H7 (cell line): ENCODE results near the gene MOB2. TPM values are rescaled to one million over a fixed set of nuclear protein-coding genes. Genes with fewer than 3 reads are reported as not detected.

ENCODE experiments used
- DNase-seq: peaks from one replicate; pipeline ENCODE4 v3.0.0; 2012
- H3K27me3 ChIP-seq: 2 replicates; pipeline ENCODE4 v1.6.0; 2011; ENCODE audit warnings: mild to moderate bottlenecking, low read length; ENCODE audit not compliant: control insufficient read depth, insufficient read depth
- H3K36me3 ChIP-seq: replicated peaks from 2 replicates; pipeline ENCODE4 v1.5.1; 2011; ENCODE audit warnings: low read length; ENCODE audit not compliant: control insufficient read depth, insufficient read depth
- H3K4me3 ChIP-seq: 2 replicates; pipeline ENCODE4 v1.5.1; 2011; ENCODE audit warnings: low read depth, mild to moderate bottlenecking, control low read depth, low read length, moderate library complexity; ENCODE audit not compliant: insufficient read depth
- total RNA-seq: library from RNA; depleted of rRNA; stranded (reverse); fragments of >200 nt; shearing (Covaris generic); gene quantifications from 2 replicates; pipeline ENCODE4 v1.2.3, GENCODE V29; 2014

Gene MOB2
- total RNA-seq, 1 experiment from 2014 or later = 20.2 TPM

- no peak for DNase-seq
- H3K36me3 ChIP-seq = no peaks in the 10 kb centered on the region; the same call in 1 of the 2 replicates
- no peaks in the 10 kb centered on the region for H3K27me3 ChIP-seq
- no peak overlapping the region for H3K4me3 ChIP-seq
Observed at GRCh38 chr11:1469287-1469910, 17.2 kb downstream of the MOB2 start.

GRCh38 chr11:1468473-1469066 lies 18.0 kb downstream of the MOB2 start:
- Histone ChIP-seq H3K4me3 (no peak overlapping the region), H3K27me3 (no peaks in the 10 kb centered on the region), H3K36me3 (no peaks in the 10 kb centered on the region; the same call in 1 of the 2 replicates)
- DNase-seq = no peak

GRCh38 chr11:1468002-1468401 lies 18.6 kb downstream of the MOB2 start:
- no peaks in the 10 kb centered on the region for H3K27me3 ChIP-seq
- no peak for DNase-seq
- no peaks in the 10 kb centered on the region; the same call in 1 of the 2 replicates for H3K36me3 ChIP-seq
- H3K4me3 ChIP-seq = no peak overlapping the region

- Histone ChIP-seq H3K36me3 (no peaks in the 10 kb centered on the region; the same call in 1 of the 2 replicates), H3K4me3 (no peak overlapping the region), H3K27me3 (no peaks in the 10 kb centered on the region)
- no peak for DNase-seq
Observed at GRCh38 chr11:1467270-1467669, 19.3 kb downstream of the MOB2 start.

GRCh38 chr11:1466784-1467183 lies 19.8 kb downstream of the MOB2 start:
- no peak overlapping the region for H3K4me3 ChIP-seq
- H3K27me3 ChIP-seq = no peaks in the 10 kb centered on the region
- no peaks in the 10 kb centered on the region; the same call in 1 of the 2 replicates for H3K36me3 ChIP-seq
- no peak for DNase-seq

- Histone ChIP-seq H3K4me3 (no peak overlapping the region), H3K27me3 (no peaks in the 10 kb centered on the region), H3K36me3 (no peaks in the 10 kb centered on the region)
- no peak for DNase-seq
Observed at GRCh38 chr11:1463056-1463455, 23.5 kb downstream of the MOB2 start.

- no peaks in the 10 kb centered on the region for H3K36me3 ChIP-seq
- no peak for DNase-seq
- H3K4me3 ChIP-seq = no peak overlapping the region
- no peaks in the 10 kb centered on the region for H3K27me3 ChIP-seq
Observed at GRCh38 chr11:1462698-1462975, 23.9 kb downstream of the MOB2 start.

GRCh38 chr11:1461826-1462697 lies 24.5 kb downstream of the MOB2 start:
- no peaks in the 10 kb centered on the region for H3K36me3 ChIP-seq
- no peak overlapping the region for H3K4me3 ChIP-seq
- no peak for DNase-seq
- H3K27me3 ChIP-seq = no peaks in the 10 kb centered on the region

- DNase-seq = no peak
- no peak overlapping the region for H3K4me3 ChIP-seq
- no peaks in the 10 kb centered on the region for H3K27me3 ChIP-seq
- H3K36me3 ChIP-seq = no peaks in the 10 kb centered on the region
Observed at GRCh38 chr11:1460986-1461825, 25.4 kb downstream of the MOB2 start.

GRCh38 chr11:1460396-1460985 lies 26.1 kb downstream of the MOB2 start:
- Histone ChIP-seq H3K36me3 (no peaks in the 10 kb centered on the region), H3K27me3 (no peaks in the 10 kb centered on the region), H3K4me3 (no peak overlapping the region)
- DNase-seq = no peak

GRCh38 chr11:1459764-1460395 lies 26.7 kb downstream of the MOB2 start:
- no peaks in the 10 kb centered on the region for H3K27me3 ChIP-seq
- H3K36me3 ChIP-seq = no peaks in the 10 kb centered on the region
- H3K4me3 ChIP-seq = no peak overlapping the region
- no peak for DNase-seq

GRCh38 chr11:1459219-1459575 lies 27.4 kb downstream of the MOB2 start:
- DNase-seq = no peak
- no peaks in the 10 kb centered on the region for H3K36me3 ChIP-seq
- no peaks in the 10 kb centered on the region for H3K27me3 ChIP-seq
- H3K4me3 ChIP-seq = no peak overlapping the region

- peak; percentile 95 for DNase-seq
Observed at GRCh38 chr11:1458340-1459218, 28.0 kb downstream of the MOB2 start.

More at GRCh38 chr11:1458340-1459218, 28.0 kb downstream of the MOB2 start:
- Histone ChIP-seq H3K36me3 (no peaks in the 10 kb centered on the region), H3K27me3 (no peaks in the 10 kb centered on the region), H3K4me3 (no peak overlapping the region)
